ENCODE data around the gene SBF2. TPM values are rescaled to one million over a fixed set of nuclear protein-coding genes. Genes with fewer than 3 reads are reported as not detected.

The SBF2 gene
- total RNA-seq, 2 donors from 2014 or later = 13.4 to 28.8 TPM

GRCh38 chr11:9735919-9736318 lies 558.1 kb downstream of the SBF2 start:
- peaks cover 6 to 16% of the 10 kb centered on the region in 2 donors for H3K36me3 Mint-ChIP-seq (ENCODE audit: insufficient read depth in 2 of 2)
- H3K27ac Mint-ChIP-seq = no peak overlapping the region
- peaks cover 5 to 7% of the 10 kb centered on the region in 2 donors for H3K9me3 Mint-ChIP-seq
- DNase-seq (no peak), ATAC-seq (replicated peaks in 1 of 2) (no peak)
- H3K27me3 Mint-ChIP-seq (ENCODE audit: low read depth) = no peaks in the 10 kb centered on the region
- H3K4me3 Mint-ChIP-seq = no peak overlapping the region
- H3K4me1 Mint-ChIP-seq (ENCODE audit: low read depth) = no peaks in the 10 kb centered on the region

- Mint-ChIP-seq H3K27me3 (ENCODE audit: low read depth) (no peaks in the 10 kb centered on the region), H3K4me3 (no peak overlapping the region), H3K36me3 (ENCODE audit: insufficient read depth in 2 of 2) (peaks cover 6 to 16% of the 10 kb centered on the region in 2 donors), H3K27ac (no peak overlapping the region), H3K4me1 (ENCODE audit: low read depth) (no peaks in the 10 kb centered on the region), H3K9me3 (peaks cover 5 to 7% of the 10 kb centered on the region in 2 donors)
- DNase-seq = no peak
- no peak for ATAC-seq (replicated peaks in 1 of 2)
Observed at GRCh38 chr11:9735236-9735635, 558.8 kb downstream of the SBF2 start.

GRCh38 chr11:9733212-9733611 lies 560.8 kb downstream of the SBF2 start:
- DNase-seq (no peak), ATAC-seq (replicated peaks in 1 of 2) (no peak)
- Mint-ChIP-seq H3K36me3 (ENCODE audit: insufficient read depth in 2 of 2) (peaks cover 6 to 16% of the 10 kb centered on the region in 2 donors), H3K27me3 (ENCODE audit: low read depth) (no peaks in the 10 kb centered on the region), H3K27ac (no peak overlapping the region), H3K9me3 (peaks cover 5 to 7% of the 10 kb centered on the region in 2 donors), H3K4me1 (ENCODE audit: low read depth) (no peaks in the 10 kb centered on the region), H3K4me3 (no peak overlapping the region)

- H3K9me3 Mint-ChIP-seq = peaks cover 5 to 7% of the 10 kb centered on the region in 2 donors
- H3K4me1 Mint-ChIP-seq (ENCODE audit: low read depth) = no peaks in the 10 kb centered on the region
- no peak overlapping the region for H3K4me3 Mint-ChIP-seq
- no peak overlapping the region for H3K27ac Mint-ChIP-seq
- peaks cover 6 to 16% of the 10 kb centered on the region in 2 donors for H3K36me3 Mint-ChIP-seq (ENCODE audit: insufficient read depth in 2 of 2)
- H3K27me3 Mint-ChIP-seq (ENCODE audit: low read depth) = no peaks in the 10 kb centered on the region
- no peak for DNase-seq
- ATAC-seq (replicated peaks in 1 of 2) = no peak
Observed at GRCh38 chr11:9732453-9732852, 561.6 kb downstream of the SBF2 start.

- peaks cover 0 to 11% of the 10 kb centered on the region in 2 donors for H3K36me3 Mint-ChIP-seq (ENCODE audit: insufficient read depth in 2 of 2)
- H3K27ac Mint-ChIP-seq = no peak overlapping the region
- no peak for ATAC-seq (replicated peaks in 1 of 2)
- H3K4me3 Mint-ChIP-seq = no peak overlapping the region
- no peak for DNase-seq
- peaks cover 2% of the 10 kb centered on the region in 2 donors for H3K9me3 Mint-ChIP-seq
- H3K27me3 Mint-ChIP-seq (ENCODE audit: low read depth) = no peaks in the 10 kb centered on the region
- H3K4me1 Mint-ChIP-seq (ENCODE audit: low read depth) = no peaks in the 10 kb centered on the region
Observed at GRCh38 chr11:9731256-9731655, 562.8 kb downstream of the SBF2 start.

Other genes with a start within 250 kb of the SBF2 start
- gene ADM, start 10.9 kb upstream of the SBF2 start, total RNA-seq = 1 to 10 TPM; 2.0 to 4.6 TPM
- gene AMPD3, start 161.0 kb upstream of the SBF2 start, total RNA-seq = 10 to 100 TPM; 21.6 to 28.8 TPM
- gene RNF141, start 247.0 kb upstream of the SBF2 start, total RNA-seq = 10 to 100 TPM; 17.5 to 19.6 TPM